CD4-positive, alpha-beta T cell (primary cell): ENCODE data around the gene TESMIN. TPM values are rescaled to one million over a fixed set of nuclear protein-coding genes. Genes with fewer than 3 reads are reported as not detected.

Experiments used
- ATAC-seq: fragments of 200-7000 bp; cut with Tn5 transposase; one replicate; pipeline ENCODE4 v1.10.0; 2022; ENCODE audit warnings: mild to moderate bottlenecking; ENCODE audit not compliant: poor library complexity
- CTCF ChIA-PET: fragments of 350-600 bp; sonication (Branson Sonifier 250); formaldehyde crosslinking; loops from one replicate; lab custom pipeline; 2021; ENCODE audit warnings: antibody characterized with exemption, inconsistent platforms; lab: Charles Lee
- POLR2A ChIA-PET: fragments of 350-600 bp; sonication (Branson Sonifier 250); formaldehyde crosslinking; loops from one replicate; lab custom pipeline; 2021; ENCODE audit warnings: antibody characterized with exemption, inconsistent platforms; lab: Charles Lee
- DNase-seq, 14 experiments: peaks; one replicate each; pipeline ENCODE4 v3.0.0-alpha.2; 2013 to 2020; ENCODE audit warnings: mixed read lengths in 2 of 14
- H3K27ac ChIP-seq, 2 donors: one replicate each; pipeline versions ENCODE4 v1.5.1 to v1.7.0; 2013; ENCODE audit warnings: low read length in 2 of 2, low read depth in 1 of 2, mild to moderate bottlenecking in 1 of 2
- H3K27me3 ChIP-seq, 2 experiments: 1 replicate in 1 of 2; 2 replicates in 1 of 2; pipeline versions ENCODE4 v1.6.1 to v1.7.0; 2013; ENCODE audit warnings: low read length in 2 of 2, control low read depth in 1 of 2, mild to moderate bottlenecking in 1 of 2, moderate library complexity in 1 of 2; ENCODE audit not compliant: insufficient read depth in 2 of 2, control insufficient read depth in 1 of 2
- H3K36me3 ChIP-seq: one replicate; pipeline ENCODE4 v1.6.1; 2013; ENCODE audit warnings: low read length, control low read depth; ENCODE audit not compliant: insufficient read depth
- H3K4me1 ChIP-seq: one replicate; pipeline ENCODE4 v1.6.1; 2013; ENCODE audit warnings: low read length, control low read depth; ENCODE audit not compliant: insufficient read depth
- H3K4me3 ChIP-seq: one replicate; pipeline ENCODE4 v1.5.1; 2013; ENCODE audit warnings: mild to moderate bottlenecking, low read length, moderate library complexity
- H3K9me3 ChIP-seq, 2 experiments: 1 replicate in 1 of 2; 2 replicates in 1 of 2; pipeline versions ENCODE4 v1.6.1 to v1.7.0; 2013; ENCODE audit warnings: low read length in 2 of 2, mild to moderate bottlenecking in 2 of 2, control low read depth in 1 of 2, moderate library complexity in 1 of 2; ENCODE audit not compliant: control insufficient read depth in 1 of 2, insufficient read depth in 1 of 2
- H3K27ac Mint-ChIP-seq: one replicate; pipeline ENCODE4 v1.8.0; 2020; ENCODE audit warnings: mixed read lengths
- H3K27me3 Mint-ChIP-seq: one replicate; pipeline ENCODE4 v1.8.0; 2021; ENCODE audit warnings: mixed read lengths
- H3K36me3 Mint-ChIP-seq: one replicate; pipeline ENCODE4 v1.8.0; 2021; ENCODE audit warnings: low read depth, mixed read lengths
- H3K4me1 Mint-ChIP-seq: one replicate; pipeline ENCODE4 v1.8.0; 2021; ENCODE audit warnings: low read depth, mixed read lengths
- H3K4me3 Mint-ChIP-seq: one replicate; pipeline ENCODE4 v1.8.0; 2020; ENCODE audit warnings: mild to moderate bottlenecking, mixed read lengths
- H3K9me3 Mint-ChIP-seq: one replicate; pipeline ENCODE4 v1.8.0; 2020; ENCODE audit warnings: mixed read lengths
- intact Hi-C, 2 experiments: fragments of 100-400 bp; cut with DNase I in 1 of 2; cut with micrococcal nuclease in 1 of 2; formaldehyde crosslinking; loops; one replicate each; pipeline versions ENCODE4 v1.15.1 to v1.9.0; 2023 to 2025; cut with DNase I, micrococcal nuclease
- total RNA-seq, 174 experiments: library from RNA in 2 of 174; stranded (reverse) in 2 of 174; gene quantifications; one replicate each; pipeline ENCODE4 v1.2.3 and lab custom pipeline; 2021 to 2026
- TF ChIP-seq, protein P1 (sequence below): fragments of 200-600 bp; IDR thresholded peaks from one replicate; pipeline ENCODE4 v1.8.0; 2022; ENCODE audit warnings: antibody characterized with exemption, mild to moderate bottlenecking

TESMIN gene
- total RNA-seq, 2 experiments from 2014 or later = 3.7 to 4.3 TPM

- no peak for DNase-seq
- Histone ChIP-seq H3K9me3 (no peaks in the 10 kb centered on the region), H3K4me3 (no peak overlapping the region), H3K4me1 (no peaks in the 10 kb centered on the region), H3K27me3 (no peaks in the 10 kb centered on the region), H3K36me3 (peaks cover 74% of the 10 kb centered on the region), H3K27ac (no peak overlapping the region)
- ChIA-PET POLR2A (no interaction called here), CTCF (no interaction called here)
- no peak for ATAC-seq
- H3K27ac Mint-ChIP-seq = no peak overlapping the region
- intact Hi-C loops = no loop called here
- no peak overlapping the region for H3K4me3 Mint-ChIP-seq
- H3K27me3 Mint-ChIP-seq = no peaks in the 10 kb centered on the region
- no peaks in the 10 kb centered on the region for H3K4me1 Mint-ChIP-seq
- TF ChIP-seq, protein P1, sequence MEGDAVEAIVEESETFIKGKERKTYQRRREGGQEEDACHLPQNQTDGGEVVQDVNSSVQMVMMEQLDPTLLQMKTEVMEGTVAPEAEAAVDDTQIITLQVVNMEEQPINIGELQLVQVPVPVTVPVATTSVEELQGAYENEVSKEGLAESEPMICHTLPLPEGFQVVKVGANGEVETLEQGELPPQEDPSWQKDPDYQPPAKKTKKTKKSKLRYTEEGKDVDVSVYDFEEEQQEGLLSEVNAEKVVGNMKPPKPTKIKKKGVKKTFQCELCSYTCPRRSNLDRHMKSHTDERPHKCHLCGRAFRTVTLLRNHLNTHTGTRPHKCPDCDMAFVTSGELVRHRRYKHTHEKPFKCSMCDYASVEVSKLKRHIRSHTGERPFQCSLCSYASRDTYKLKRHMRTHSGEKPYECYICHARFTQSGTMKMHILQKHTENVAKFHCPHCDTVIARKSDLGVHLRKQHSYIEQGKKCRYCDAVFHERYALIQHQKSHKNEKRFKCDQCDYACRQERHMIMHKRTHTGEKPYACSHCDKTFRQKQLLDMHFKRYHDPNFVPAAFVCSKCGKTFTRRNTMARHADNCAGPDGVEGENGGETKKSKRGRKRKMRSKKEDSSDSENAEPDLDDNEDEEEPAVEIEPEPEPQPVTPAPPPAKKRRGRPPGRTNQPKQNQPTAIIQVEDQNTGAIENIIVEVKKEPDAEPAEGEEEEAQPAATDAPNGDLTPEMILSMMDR = no peak
- peaks cover 89% of the 10 kb centered on the region for H3K36me3 Mint-ChIP-seq
- H3K9me3 Mint-ChIP-seq = no peaks in the 10 kb centered on the region
Measured at GRCh38 chr11:68776442-68777235, 25.3 kb upstream of the TESMIN start.

DNA sequence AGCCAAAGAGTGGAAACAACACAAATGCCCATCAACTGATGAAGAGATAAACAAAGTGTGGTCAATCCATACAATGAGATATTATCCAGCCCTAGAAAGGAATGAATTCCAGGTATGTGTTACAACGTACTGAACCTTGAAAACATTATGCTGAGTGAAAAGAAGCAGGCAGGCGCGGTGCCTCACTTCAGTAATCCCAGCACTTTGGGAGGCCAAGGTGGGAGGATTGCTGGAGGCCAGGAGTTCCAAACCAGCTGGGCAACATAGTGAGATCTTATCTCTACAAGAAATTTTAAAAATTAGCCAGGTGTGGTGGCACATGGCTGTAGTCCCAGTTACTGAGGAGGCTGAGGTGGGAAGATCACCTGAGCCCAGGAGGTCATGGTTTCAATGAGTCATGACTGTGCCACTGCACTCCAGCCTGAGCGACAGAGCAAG lies 24.6 kb upstream of the TESMIN start:
- DNase-seq (no peak), ATAC-seq (no peak)
- Histone ChIP-seq H3K27me3 (no peaks in the 10 kb centered on the region), H3K27ac (no peak overlapping the region), H3K4me1 (no peaks in the 10 kb centered on the region), H3K36me3 (peaks cover 74% of the 10 kb centered on the region), H3K9me3 (no peaks in the 10 kb centered on the region), H3K4me3 (no peak overlapping the region)
- H3K36me3 Mint-ChIP-seq = peaks cover 90% of the 10 kb centered on the region
- intact Hi-C loops = no loop called here
- no peaks in the 10 kb centered on the region for H3K27me3 Mint-ChIP-seq
- H3K4me1 Mint-ChIP-seq = no peaks in the 10 kb centered on the region
- ChIA-PET POLR2A (no interaction called here), CTCF (no interaction called here)
- no peak overlapping the region for H3K4me3 Mint-ChIP-seq
- H3K27ac Mint-ChIP-seq = no peak overlapping the region
- TF ChIP-seq, protein P1 = no peak
- no peaks in the 10 kb centered on the region for H3K9me3 Mint-ChIP-seq

GRCh38 chr11:68774194-68774585 lies 22.9 kb upstream of the TESMIN start:
- Histone ChIP-seq H3K27me3 (no peaks in the 10 kb centered on the region), H3K27ac (no peak overlapping the region), H3K4me3 (no peak overlapping the region), H3K36me3 (peaks cover 70% of the 10 kb centered on the region), H3K9me3 (no peaks in the 10 kb centered on the region), H3K4me1 (no peaks in the 10 kb centered on the region)
- POLR2A ChIA-PET = no interaction called here
- no peaks in the 10 kb centered on the region for H3K27me3 Mint-ChIP-seq
- TF ChIP-seq, protein P1 = no peak
- DNase-seq = no peak
- H3K27ac Mint-ChIP-seq = no peak overlapping the region
- intact Hi-C loops = no loop called here
- CTCF ChIA-PET = no interaction called here
- peaks cover 86% of the 10 kb centered on the region for H3K36me3 Mint-ChIP-seq
- H3K4me1 Mint-ChIP-seq = no peaks in the 10 kb centered on the region
- ATAC-seq = no peak
- no peaks in the 10 kb centered on the region for H3K9me3 Mint-ChIP-seq
- no peak overlapping the region for H3K4me3 Mint-ChIP-seq
